Transverse colon (tissue), 4 donors: ENCODE measurements around the gene TMEM62. TPM values are rescaled to one million over a fixed set of nuclear protein-coding genes. Genes with fewer than 3 reads are reported as not detected.

Experiments used
- DNase-seq: peaks from one replicate; pipeline ENCODE4 v3.0.0-alpha.2; 2019
- H3K27ac ChIP-seq, 4 donors: fragments of 200-600 bp; sonication (generic); 2 replicates each; pipeline ENCODE4 v1.5.1; 2016 to 2018; ENCODE audit warnings: inconsistent platforms in 4 of 4
- H3K27me3 ChIP-seq: fragments of 200-600 bp; sonication (generic); 2 replicates; pipeline ENCODE4 v1.5.1; 2017; ENCODE audit warnings: inconsistent platforms
- H3K36me3 ChIP-seq, 4 donors: fragments of 200-600 bp; sonication (generic); 2 replicates each; pipeline ENCODE4 v1.5.1; 2017 to 2019; ENCODE audit warnings: inconsistent platforms in 4 of 4
- H3K4me1 ChIP-seq, 4 donors: fragments of 200-600 bp; sonication (generic); 2 replicates each; pipeline ENCODE4 v1.5.1; 2017 to 2020; ENCODE audit warnings: inconsistent platforms in 4 of 4
- H3K4me3 ChIP-seq, 4 donors: fragments of 200-600 bp; sonication (generic); 1 replicate in 1 of 4; 2 replicates in 3 of 4; pipeline versions ENCODE4 v1.5.1 to v1.6.1; 2017 to 2019; ENCODE audit warnings: inconsistent platforms in 4 of 4
- H3K9me3 ChIP-seq, 2 donors: fragments of 200-600 bp; sonication (generic); 2 replicates each; pipeline ENCODE4 v1.5.1; 2017 to 2019; ENCODE audit warnings: inconsistent platforms in 2 of 2
- EP300 ChIP-seq: sonication (generic); formaldehyde crosslinking; IDR thresholded peaks from one replicate; pipeline ENCODE4 v1.6.1; 2017; ENCODE audit warnings: antibody characterized with exemption, low read depth
- POLR2A ChIP-seq: fragments of 450-650 bp; IDR thresholded peaks from one replicate; pipeline ENCODE4 v1.6.1; 2016; ENCODE audit warnings: antibody characterized with exemption, mild to moderate bottlenecking, moderate library complexity
- POLR2AphosphoS5 ChIP-seq, 3 donors: sonication (generic); formaldehyde crosslinking; IDR thresholded peaks; one replicate each; pipeline ENCODE4 v1.6.1; 2016; ENCODE audit warnings: antibody characterized with exemption in 3 of 3
- WGBS, 2 donors: methylation state at CpG; one replicate each; pipeline ENCODE4 v1.1.5; 2018; ENCODE audit warnings: low coverage in 1 of 2; 5-methylcytosine and 5-hydroxymethylcytosine counted together
- in situ Hi-C, 4 donors: fragments of 200-750 bp; cut with MboI; loops; one replicate each; pipeline versions ENCODE4 v1.15.0 to v1.15.1; 2017; ENCODE audit warnings: low sequenced_read_pairs in 3 of 4, low pct_ligation_motif_present in 1 of 4, low pct_unique_long_range_greater_than_20kb in 1 of 4
- intact Hi-C: fragments of 100-400 bp; cut with DNase I; formaldehyde crosslinking; loops from one replicate; pipeline ENCODE4 v1.15.1; 2023; ENCODE audit warnings: low total_unique reads
- total RNA-seq, 4 donors: library from RNA; depleted of rRNA; stranded (reverse); fragments of >200 nt; gene quantifications; one replicate each; pipeline ENCODE4 v1.1.0, GENCODE V29; 2016
- TF ChIP-seq, protein P1 (sequence below), 5 experiments: fragments of 200-600 bp in 3 of 5; fragments of 450-650 bp in 2 of 5; sonication (generic) in 3 of 5; IDR thresholded peaks; 1 replicate in 2 of 5; 2 replicates in 3 of 5; pipeline ENCODE4 v1.5.1; 2016 to 2017; ENCODE audit warnings: antibody characterized with exemption in 5 of 5, inconsistent platforms in 3 of 5, mild to moderate bottlenecking in 2 of 5, moderate library complexity in 1 of 5

TMEM62 gene
- total RNA-seq, 4 donors from 2014 or later = 21.3 to 367 (median 39.6) TPM

DNA sequence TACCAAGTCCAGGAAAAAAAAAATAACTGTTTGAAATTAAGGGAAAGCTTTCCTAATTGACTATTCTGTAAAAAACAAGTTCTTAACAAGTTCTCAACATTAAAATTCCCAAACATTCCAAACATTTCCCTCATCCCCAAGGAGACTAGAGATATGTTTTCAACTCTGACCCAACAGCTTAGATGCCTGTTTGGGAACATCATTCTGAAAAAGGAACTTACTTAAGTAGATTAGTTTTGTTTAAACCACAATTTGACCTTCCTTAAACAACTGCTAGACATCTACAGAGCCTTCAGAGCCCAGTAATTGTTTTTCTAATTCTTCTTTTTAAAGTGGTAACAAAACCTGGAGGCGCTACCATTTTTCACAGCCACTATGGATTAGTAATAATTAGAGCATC, 40.4 kb upstream of the TMEM62 start:
- in situ Hi-C loops = no loop called here
- Histone ChIP-seq H3K9me3 (no peaks in the 10 kb centered on the region), H3K4me1 (peaks cover 0 to 36% (median 6%) of the 10 kb centered on the region in 4 donors), H3K36me3 (no peaks in the 10 kb centered on the region), H3K27ac (peak overlapping the region in 1 of 4 donors; percentile 35), H3K4me3 (no peak overlapping the region), H3K27me3 (no peaks in the 10 kb centered on the region)
- 75 to 78% methylated on average over 1 of the region's 1 CpG for WGBS, 2 donors
- intact Hi-C loops = no loop called here
- no peak for DNase-seq
- TF ChIP-seq POLR2AphosphoS5 (IDR thresholded peaks at IDR 0.05) (no peak), EP300 (no peak), POLR2A (no peak)
- TF ChIP-seq, protein P1, sequence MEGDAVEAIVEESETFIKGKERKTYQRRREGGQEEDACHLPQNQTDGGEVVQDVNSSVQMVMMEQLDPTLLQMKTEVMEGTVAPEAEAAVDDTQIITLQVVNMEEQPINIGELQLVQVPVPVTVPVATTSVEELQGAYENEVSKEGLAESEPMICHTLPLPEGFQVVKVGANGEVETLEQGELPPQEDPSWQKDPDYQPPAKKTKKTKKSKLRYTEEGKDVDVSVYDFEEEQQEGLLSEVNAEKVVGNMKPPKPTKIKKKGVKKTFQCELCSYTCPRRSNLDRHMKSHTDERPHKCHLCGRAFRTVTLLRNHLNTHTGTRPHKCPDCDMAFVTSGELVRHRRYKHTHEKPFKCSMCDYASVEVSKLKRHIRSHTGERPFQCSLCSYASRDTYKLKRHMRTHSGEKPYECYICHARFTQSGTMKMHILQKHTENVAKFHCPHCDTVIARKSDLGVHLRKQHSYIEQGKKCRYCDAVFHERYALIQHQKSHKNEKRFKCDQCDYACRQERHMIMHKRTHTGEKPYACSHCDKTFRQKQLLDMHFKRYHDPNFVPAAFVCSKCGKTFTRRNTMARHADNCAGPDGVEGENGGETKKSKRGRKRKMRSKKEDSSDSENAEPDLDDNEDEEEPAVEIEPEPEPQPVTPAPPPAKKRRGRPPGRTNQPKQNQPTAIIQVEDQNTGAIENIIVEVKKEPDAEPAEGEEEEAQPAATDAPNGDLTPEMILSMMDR (IDR thresholded peaks at IDR 0.05) = no peak

- no peaks in the 10 kb centered on the region for H3K27me3 ChIP-seq
- 80 to 81% methylated on average over 1 of the region's 1 CpG for WGBS, 2 donors
- H3K4me1 ChIP-seq = peaks cover 0 to 44% (median 7%) of the 10 kb centered on the region in 4 donors
- H3K36me3 ChIP-seq = no peaks in the 10 kb centered on the region
- no peak overlapping the region for H3K4me3 ChIP-seq
- DNase-seq = no peak
- in situ Hi-C loops (no loop called here), intact Hi-C loops (no loop called here)
- H3K9me3 ChIP-seq = no peaks in the 10 kb centered on the region
- TF ChIP-seq EP300 (no peak), POLR2A (no peak), POLR2AphosphoS5 (IDR thresholded peaks at IDR 0.05) (no peak)
- TF ChIP-seq, protein P1 (IDR thresholded peaks at IDR 0.05) = no peak
- H3K27ac ChIP-seq = no peak overlapping the region
Observed at GRCh38 chr15:43094416-43095030, 38.9 kb upstream of the TMEM62 start.

GRCh38 chr15:43095243-43095642, 38.1 kb upstream of the TMEM62 start:
- intact Hi-C loops (no loop called here), in situ Hi-C loops (no loop called here)
- H3K4me3 ChIP-seq = no peak overlapping the region
- no peaks in the 10 kb centered on the region for H3K36me3 ChIP-seq
- no peaks in the 10 kb centered on the region for H3K9me3 ChIP-seq
- DNase-seq = no peak
- H3K27ac ChIP-seq = no peak overlapping the region
- 27 to 43% methylated on average over 1 of the region's 1 CpG for WGBS, 2 donors
- no peaks in the 10 kb centered on the region for H3K27me3 ChIP-seq
- no peak for TF ChIP-seq POLR2AphosphoS5 (IDR thresholded peaks at IDR 0.05)
- TF ChIP-seq POLR2A = no peak
- TF ChIP-seq EP300 = no peak
- TF ChIP-seq, protein P1 (IDR thresholded peaks at IDR 0.05) = no peak
- H3K4me1 ChIP-seq = peaks cover 0 to 44% (median 7%) of the 10 kb centered on the region in 4 donors

DNA sequence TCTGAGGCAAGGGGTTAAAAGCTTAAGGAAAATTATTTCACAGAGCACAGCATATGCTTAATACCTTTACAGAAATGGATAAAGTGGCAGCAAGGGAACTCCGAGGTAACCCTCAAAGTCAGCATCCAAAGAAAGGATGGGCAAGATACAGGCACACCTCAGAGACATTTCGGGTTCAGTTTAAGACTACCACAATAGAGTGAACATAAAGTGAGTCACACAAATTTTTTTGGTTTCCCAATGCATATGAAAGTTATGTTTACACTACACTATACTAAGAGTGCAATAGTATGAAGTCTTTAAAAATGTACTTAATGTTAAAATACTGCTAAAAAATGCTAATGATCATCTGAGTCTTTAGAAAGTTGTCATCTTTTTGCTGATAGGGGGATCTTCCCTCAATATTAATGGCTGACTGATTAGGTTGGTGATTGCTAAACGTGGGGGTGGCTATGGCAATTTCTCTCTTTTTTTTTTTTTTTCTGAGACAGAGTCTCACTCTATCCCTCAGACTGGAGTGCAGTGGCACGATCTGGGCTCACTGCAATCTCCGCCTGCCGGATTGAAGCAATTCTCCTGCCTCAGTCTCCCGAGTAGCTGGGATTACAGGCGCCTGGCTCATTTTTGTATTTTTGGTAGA, 37.6 kb upstream of the TMEM62 start:
- no peak for DNase-seq
- 91 to 92% methylated on average over 7 to 8 of the region's 8 CpGs for WGBS, 2 donors
- H3K27me3 ChIP-seq = no peaks in the 10 kb centered on the region
- no peak overlapping the region for H3K27ac ChIP-seq
- no peaks in the 10 kb centered on the region for H3K36me3 ChIP-seq
- H3K4me3 ChIP-seq = no peak overlapping the region
- TF ChIP-seq EP300 (no peak), POLR2AphosphoS5 (IDR thresholded peaks at IDR 0.05) (no peak), POLR2A (no peak)
- TF ChIP-seq, protein P1 (IDR thresholded peaks at IDR 0.05) = no peak
- intact Hi-C loops = no loop called here
- in situ Hi-C loops = no loop called here
- no peaks in the 10 kb centered on the region for H3K9me3 ChIP-seq
- H3K4me1 ChIP-seq = peaks cover 0 to 44% (median 7%) of the 10 kb centered on the region in 4 donors
